T-cell (primary cell): ENCODE data around the gene DCPS. TPM values are rescaled to one million over a fixed set of nuclear protein-coding genes. Genes with fewer than 3 reads are reported as not detected.
"Not testable (repeated sequence)": the region's sequence is repeated elsewhere in the genome, so short reads cannot be mapped to it uniquely, and the experiment has no call there.

Source experiments
- ATAC-seq, 4 experiments: fragments of 200-7000 bp in 3 of 4; fragments of 150-1000 bp in 1 of 4; cut with Tn5 transposase; replicated peaks in 1 of 4; 1 replicate in 3 of 4; 2 replicates in 1 of 4; pipeline ENCODE4 v1.10.0; 2021; ENCODE audit warnings: moderate library complexity in 3 of 4, mild to moderate bottlenecking in 2 of 4, moderate number of reproducible peaks in 1 of 4
- CTCF ChIA-PET, 2 donors: fragments of 300-600 bp; sonication (Branson Sonifier 250); formaldehyde crosslinking; loops; one replicate each; lab custom pipeline; 2022; ENCODE audit warnings: antibody characterized with exemption in 2 of 2; lab: Charles Lee
- POLR2A ChIA-PET, 2 donors: fragments of 300-600 bp; sonication (Branson Sonifier 250); formaldehyde crosslinking; loops; one replicate each; lab custom pipeline; 2022; ENCODE audit warnings: antibody characterized with exemption in 2 of 2; lab: Charles Lee
- DNase-seq, 35 experiments: peaks; one replicate each; pipeline versions ENCODE4 v3.0.0 to v3.0.0-alpha.2; 2013 to 2023
- H3K27ac ChIP-seq: one replicate; pipeline ENCODE4 v1.5.1; 2013; ENCODE audit warnings: low read length
- H3K27me3 ChIP-seq, 2 experiments: replicated peaks in 1 of 2; 1 replicate in 1 of 2; 2 replicates in 1 of 2; pipeline versions ENCODE4 v1.6.1 to v1.7.0; 2013; ENCODE audit warnings: low read length in 1 of 2, mixed read lengths in 1 of 2; ENCODE audit not compliant: control insufficient read depth in 2 of 2, insufficient read depth in 2 of 2; ENCODE audit errors: extremely low read depth in 1 of 2
- H3K36me3 ChIP-seq, 2 donors: 1 replicate in 1 of 2; 2 replicates in 1 of 2; pipeline versions ENCODE4 v1.6.1 to v1.7.0; 2013; ENCODE audit warnings: low read length in 1 of 2; ENCODE audit not compliant: control insufficient read depth in 2 of 2, insufficient read depth in 1 of 2; ENCODE audit errors: extremely low read depth in 1 of 2
- H3K4me1 ChIP-seq, 2 experiments: 1 replicate in 1 of 2; 2 replicates in 1 of 2; pipeline versions ENCODE4 v1.6.1 to v1.7.0; 2013; ENCODE audit warnings: low read length in 2 of 2, mixed read lengths in 1 of 2; ENCODE audit not compliant: insufficient read depth in 2 of 2, control insufficient read depth in 1 of 2; ENCODE audit errors: extremely low read depth in 1 of 2
- H3K4me3 ChIP-seq, 2 donors: 1 replicate in 1 of 2; 2 replicates in 1 of 2; pipeline versions ENCODE4 v1.5.1 to v1.7.0; 2013; ENCODE audit warnings: mild to moderate bottlenecking in 2 of 2, low read length in 1 of 2, moderate library complexity in 1 of 2; ENCODE audit not compliant: control insufficient read depth in 1 of 2; ENCODE audit errors: extremely low read depth in 1 of 2
- H3K9me3 ChIP-seq: 2 replicates; pipeline ENCODE4 v1.7.0; 2013
- H3K27ac Mint-ChIP-seq, 2 donors: one replicate each; pipeline ENCODE4 v1.8.0; 2020 to 2021; ENCODE audit warnings: mild to moderate bottlenecking in 2 of 2, mixed read lengths in 2 of 2
- H3K27me3 Mint-ChIP-seq, 2 donors: one replicate each; pipeline ENCODE4 v1.8.0; 2021 to 2022; ENCODE audit warnings: mixed read lengths in 2 of 2
- H3K36me3 Mint-ChIP-seq: one replicate; pipeline ENCODE4 v1.8.0; 2021; ENCODE audit warnings: mixed read lengths
- H3K4me1 Mint-ChIP-seq, 3 donors: one replicate each; pipeline ENCODE4 v1.8.0; 2020 to 2022; ENCODE audit warnings: mixed read lengths in 3 of 3, mild to moderate bottlenecking in 1 of 3
- H3K4me3 Mint-ChIP-seq, 3 donors: one replicate each; pipeline ENCODE4 v1.8.0; 2020 to 2022; ENCODE audit warnings: mild to moderate bottlenecking in 3 of 3, mixed read lengths in 3 of 3, moderate library complexity in 3 of 3
- H3K9me3 Mint-ChIP-seq, 3 donors: one replicate each; pipeline ENCODE4 v1.8.0; 2020 to 2022; ENCODE audit warnings: mixed read lengths in 3 of 3
- WGBS: methylation state at CpG from one replicate; pipeline ENCODE4 v1.1.5; 2013; ENCODE audit warnings: missing lambda C conversion rate; ENCODE audit not compliant: insufficient coverage; 5-methylcytosine and 5-hydroxymethylcytosine counted together
- total RNA-seq, 35 experiments: library from RNA in 6 of 35; stranded (reverse) in 6 of 35; fragments of 120-200 nt in 1 of 35; gene quantifications; one replicate each; pipeline versions ENCODE4 v1.2.1 to v1.2.4 and lab custom pipeline; 2013 to 2026

The DCPS gene
- total RNA-seq, 5 donors from 2014 or later (not counting 1 experiment from before 2014, with no cell fraction given) = 12.4 to 23.7 (median 19.8) TPM

DNA sequence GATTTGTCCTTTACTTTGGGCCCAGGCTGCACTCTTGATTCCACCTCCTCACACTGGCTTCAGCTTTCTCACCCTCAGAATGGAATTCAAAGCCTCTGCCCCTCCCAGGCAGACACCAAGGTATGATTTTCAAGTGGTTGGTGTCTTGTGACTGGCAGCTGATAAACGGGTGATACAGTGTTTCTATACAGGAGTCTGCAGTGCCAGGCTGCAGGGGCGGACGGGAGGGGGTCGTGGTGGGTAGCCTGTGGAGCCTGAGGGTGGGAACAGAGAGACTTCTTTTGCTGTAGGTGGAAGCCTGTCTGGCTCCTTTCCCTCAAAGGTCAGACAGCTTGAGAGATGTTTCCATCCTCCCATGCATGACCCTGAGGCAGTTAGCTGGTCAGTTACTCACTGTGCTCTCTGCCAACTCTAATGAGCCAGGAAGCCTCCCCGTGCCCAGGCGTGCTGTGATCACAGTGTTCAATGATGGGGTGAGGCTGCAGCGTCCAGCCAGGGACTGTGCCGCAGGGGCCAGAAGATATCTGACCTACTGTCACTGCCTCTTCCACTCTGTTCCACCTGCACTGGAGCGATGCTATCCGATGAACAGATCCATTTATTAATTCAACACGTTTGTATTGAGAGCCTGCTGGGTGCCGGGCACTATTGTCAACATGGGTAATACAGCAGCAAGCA lies 69.7 kb downstream of the DCPS start:
- H3K27ac Mint-ChIP-seq, H3K27me3 ChIP-seq, POLR2A ChIA-PET, H3K9me3 Mint-ChIP-seq, H3K4me1 Mint-ChIP-seq, CTCF ChIA-PET, H3K9me3 ChIP-seq, H3K36me3 Mint-ChIP-seq, H3K27ac ChIP-seq, H3K4me3 ChIP-seq, ATAC-seq, H3K4me1 ChIP-seq, H3K4me3 Mint-ChIP-seq, H3K36me3 ChIP-seq, H3K27me3 Mint-ChIP-seq, DNase-seq: not testable (repeated sequence)
- 71% methylated on average over 6 of the region's 12 CpGs for WGBS

DNA sequence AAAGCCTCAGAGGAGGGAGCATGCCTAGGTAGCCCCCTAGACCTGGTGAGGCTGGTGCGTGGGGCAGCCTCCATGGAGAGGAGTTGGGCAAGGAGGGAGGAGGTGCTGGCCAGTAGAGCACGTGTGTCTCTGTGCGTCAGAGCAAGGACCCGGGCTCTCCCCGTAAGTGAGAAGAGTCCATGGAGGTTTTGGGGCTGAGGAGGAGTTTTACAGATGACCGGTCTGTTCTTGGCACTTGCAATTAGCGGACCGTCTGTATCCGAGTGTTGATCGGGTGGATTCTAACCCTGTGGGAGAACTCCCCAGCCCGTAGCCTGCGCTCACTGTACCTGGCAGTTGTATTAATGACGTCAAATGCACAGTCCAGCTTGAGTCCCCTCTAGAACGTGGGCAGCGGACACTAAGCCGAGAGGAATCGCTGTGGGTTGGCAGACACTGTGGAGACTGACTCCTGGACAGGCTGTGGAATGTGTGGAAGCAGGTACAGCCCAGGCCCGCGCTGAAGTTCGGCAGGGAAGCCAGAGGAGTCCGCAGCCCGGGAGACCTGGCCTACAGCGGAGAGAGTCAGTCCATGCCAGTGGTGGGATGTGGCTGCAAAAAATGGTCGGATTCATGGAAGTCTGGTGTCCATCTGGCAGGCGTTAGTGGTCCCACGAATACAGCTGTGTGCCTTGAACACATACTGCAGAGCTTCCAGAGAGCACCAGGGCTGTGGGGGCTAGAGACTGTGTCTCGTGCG lies 70.9 kb downstream of the DCPS start:
- H3K9me3 ChIP-seq, H3K27ac Mint-ChIP-seq, H3K4me1 ChIP-seq, H3K4me3 ChIP-seq, H3K27ac ChIP-seq, DNase-seq, H3K27me3 Mint-ChIP-seq, H3K4me1 Mint-ChIP-seq, H3K27me3 ChIP-seq, H3K36me3 ChIP-seq, ATAC-seq, CTCF ChIA-PET, H3K9me3 Mint-ChIP-seq, H3K4me3 Mint-ChIP-seq, POLR2A ChIA-PET, H3K36me3 Mint-ChIP-seq: not testable (repeated sequence)
- WGBS = 97% methylated on average over 11 of the region's 28 CpGs

DNA sequence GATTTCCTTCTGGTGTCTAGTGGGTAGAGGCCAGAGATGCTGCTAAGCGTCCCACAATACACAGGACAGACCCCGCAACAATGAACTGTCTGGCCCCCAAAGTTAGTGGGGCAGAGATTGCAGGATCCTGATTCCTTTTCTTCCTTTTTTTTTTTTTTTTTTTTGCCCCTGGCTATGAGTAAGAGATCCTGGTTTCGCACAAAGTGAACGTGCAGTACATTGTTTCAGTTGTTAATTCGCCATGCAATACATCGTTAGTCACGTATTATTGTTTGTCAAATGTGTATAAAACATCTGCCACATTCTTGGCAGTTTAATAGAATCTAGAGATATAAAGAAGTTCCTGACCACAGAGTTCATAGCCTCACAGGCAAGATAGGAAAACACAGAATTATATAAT lies 71.9 kb downstream of the DCPS start:
- Mint-ChIP-seq H3K27ac (no peak overlapping the region), H3K4me3 (no peak overlapping the region), H3K4me1 (no peaks in the 10 kb centered on the region), H3K36me3 (no peaks in the 10 kb centered on the region), H3K27me3 (no peaks in the 10 kb centered on the region), H3K9me3 (no peaks in the 10 kb centered on the region)
- H3K4me3 ChIP-seq = no peak overlapping the region
- H3K4me1 ChIP-seq = no peaks in the 10 kb centered on the region
- no peaks in the 10 kb centered on the region for H3K27me3 ChIP-seq
- ChIA-PET CTCF (no interaction called here), POLR2A (no interaction called here)
- H3K9me3 ChIP-seq = no peaks in the 10 kb centered on the region
- no peak for DNase-seq
- WGBS = 100% methylated on average over 3 of the region's 7 CpGs
- no peak for ATAC-seq
- peaks cover 0 to 2% of the 10 kb centered on the region in 2 donors for H3K36me3 ChIP-seq
- H3K27ac ChIP-seq = no peak overlapping the region

DNA sequence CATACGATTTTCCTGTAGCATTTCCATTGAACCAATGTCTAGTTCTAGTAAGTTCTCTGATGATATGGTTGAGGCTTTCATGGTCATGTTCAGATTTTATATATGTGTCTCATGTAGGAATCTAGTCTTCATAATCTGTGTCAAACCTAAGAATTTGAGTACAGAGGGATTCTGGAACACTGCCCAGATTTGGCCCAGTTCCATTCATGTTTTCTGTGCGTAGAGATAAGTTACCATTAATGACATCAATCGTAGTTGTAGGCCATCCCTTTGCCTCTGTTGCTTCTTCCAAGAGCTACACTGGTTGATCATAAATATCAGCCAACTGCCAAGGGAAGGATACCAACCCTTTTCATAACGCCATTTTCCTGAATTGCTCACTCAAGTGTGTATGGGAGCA lies 74.9 kb downstream of the DCPS start:
- CTCF ChIA-PET = no interaction called here

DNA sequence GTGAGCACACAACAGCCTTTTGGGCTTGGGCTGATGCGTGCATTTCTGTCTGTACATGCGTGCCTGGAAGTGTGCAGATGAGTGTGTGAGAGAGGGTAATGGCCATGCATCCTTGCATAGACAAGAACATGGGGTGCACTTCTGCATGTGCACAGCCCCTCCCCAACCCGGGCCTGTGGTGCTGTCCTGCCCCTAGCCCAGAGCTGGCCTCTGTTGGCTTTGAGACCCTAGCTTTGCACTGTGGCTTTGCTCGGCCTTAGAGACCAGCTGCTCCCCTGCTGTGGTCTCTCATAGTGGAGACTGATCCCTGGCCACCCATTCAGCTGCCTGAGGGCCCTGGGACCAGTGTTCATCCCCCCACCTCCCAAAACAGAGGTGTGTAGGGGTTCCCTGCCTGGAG lies 77.0 kb downstream of the DCPS start:
- Mint-ChIP-seq H3K27ac (no peak overlapping the region), H3K4me1 (no peaks in the 10 kb centered on the region)

More for the DNA sequence above, 74.9 kb downstream of the DCPS start:
- Histone ChIP-seq H3K4me1 (no peaks in the 10 kb centered on the region), H3K27ac (no peak overlapping the region), H3K9me3 (no peaks in the 10 kb centered on the region), H3K27me3 (no peaks in the 10 kb centered on the region), H3K36me3 (peaks cover 0 to 4% of the 10 kb centered on the region in 2 donors), H3K4me3 (no peak overlapping the region)
- Mint-ChIP-seq H3K27ac (no peak overlapping the region), H3K27me3 (no peaks in the 10 kb centered on the region), H3K9me3 (no peaks in the 10 kb centered on the region), H3K4me3 (no peak overlapping the region), H3K4me1 (no peaks in the 10 kb centered on the region), H3K36me3 (no peaks in the 10 kb centered on the region)
- WGBS = 100% methylated on average over 3 of the region's 4 CpGs
- DNase-seq = no peak
- POLR2A ChIA-PET = no interaction called here
- ATAC-seq = no peak

DNA sequence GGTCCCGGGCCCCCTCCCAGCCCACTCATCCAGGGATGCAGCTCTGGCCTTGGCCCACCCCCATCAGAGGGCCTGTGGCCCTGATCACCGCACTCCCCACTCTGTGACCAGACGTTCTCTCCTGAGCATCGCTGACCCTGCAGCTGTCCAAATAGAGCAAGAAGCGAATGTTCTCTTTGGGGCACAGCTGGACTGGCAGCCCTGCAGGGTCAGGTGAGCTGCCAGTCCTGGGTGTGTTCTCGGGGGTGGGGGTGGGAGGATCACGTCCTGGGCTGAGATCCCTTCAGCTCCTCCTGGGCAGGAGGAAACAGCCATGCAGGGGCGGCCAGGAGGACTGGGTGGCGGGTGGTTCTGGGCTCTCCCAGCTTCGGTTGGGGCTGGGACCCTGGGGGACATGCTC lies 78.1 kb downstream of the DCPS start:
- WGBS = 100% methylated on average over 1 of the region's 10 CpGs
- CTCF ChIA-PET, POLR2A ChIA-PET: not testable (repeated sequence)

More for the DNA sequence above, 77.0 kb downstream of the DCPS start:
- no peak for DNase-seq
- 90% methylated on average over 4 of the region's 4 CpGs for WGBS
- H3K27me3 ChIP-seq = no peaks in the 10 kb centered on the region
- H3K9me3 ChIP-seq = no peaks in the 10 kb centered on the region
- Mint-ChIP-seq H3K9me3 (no peaks in the 10 kb centered on the region), H3K4me3 (no peak overlapping the region), H3K36me3 (no peaks in the 10 kb centered on the region), H3K27me3 (no peaks in the 10 kb centered on the region)
- no peak overlapping the region for H3K4me3 ChIP-seq
- H3K4me1 ChIP-seq = no peaks in the 10 kb centered on the region
- peaks cover 0 to 4% of the 10 kb centered on the region in 2 donors for H3K36me3 ChIP-seq
- CTCF ChIA-PET = no interaction called here
- ATAC-seq = no peak
- H3K27ac ChIP-seq = no peak overlapping the region
- POLR2A ChIA-PET = no interaction called here

More for the DNA sequence above, 78.1 kb downstream of the DCPS start:
- not testable (repeated sequence) for DNase-seq, H3K4me1 Mint-ChIP-seq, H3K36me3 Mint-ChIP-seq, H3K4me1 ChIP-seq, H3K4me3 ChIP-seq, H3K27me3 ChIP-seq, H3K27ac Mint-ChIP-seq, H3K9me3 ChIP-seq, H3K9me3 Mint-ChIP-seq, H3K36me3 ChIP-seq, H3K27me3 Mint-ChIP-seq, ATAC-seq, H3K4me3 Mint-ChIP-seq, H3K27ac ChIP-seq
